Putamen (tissue), 1 donor: ENCODE data around the gene AUTS2.

Experiments
- DNase-seq: peaks from one replicate; pipeline ENCODE4 v3.0.0-alpha.2; 2016; ENCODE audit warnings: low spot score

AUTS2 gene

GRCh38 chr7:69893906-69894305 lies 295.6 kb downstream of the AUTS2 start:
- no peak for DNase-seq

- DNase-seq: no peak
These were observed 297.2 kb downstream of the AUTS2 start for GRCh38 chr7:69895446-69895845.

GRCh38 chr7:69896121-69896520 lies 297.8 kb downstream of the AUTS2 start:
- no peak for DNase-seq

- no peak for DNase-seq
These were observed 299.9 kb downstream of the AUTS2 start for GRCh38 chr7:69898189-69898588.

- no peak for DNase-seq
These were observed 305.1 kb downstream of the AUTS2 start for GRCh38 chr7:69903410-69903809.

- peak; percentile 28 for DNase-seq
These were observed 308.2 kb downstream of the AUTS2 start for GRCh38 chr7:69906283-69906995.

GRCh38 chr7:69907720-69908119 lies 309.4 kb downstream of the AUTS2 start:
- DNase-seq: no peak

- no peak for DNase-seq
These were observed 310.2 kb downstream of the AUTS2 start for GRCh38 chr7:69908454-69908853.

GRCh38 chr7:69910150-69910549 lies 311.9 kb downstream of the AUTS2 start:
- no peak for DNase-seq

- no peak for DNase-seq
These were observed 313.1 kb downstream of the AUTS2 start for GRCh38 chr7:69911337-69911736.

GRCh38 chr7:69912141-69912540 lies 313.9 kb downstream of the AUTS2 start:
- no peak for DNase-seq

- no peak for DNase-seq
These were observed 314.6 kb downstream of the AUTS2 start for GRCh38 chr7:69912846-69913245.

GRCh38 chr7:69919426-69920111 lies 321.3 kb downstream of the AUTS2 start:
- no peak for DNase-seq

GRCh38 chr7:69920797-69921196 lies 322.5 kb downstream of the AUTS2 start:
- DNase-seq: no peak

- DNase-seq: no peak
These were observed 323.9 kb downstream of the AUTS2 start for GRCh38 chr7:69922026-69922803.

GRCh38 chr7:69927461-69927860 lies 329.2 kb downstream of the AUTS2 start:
- DNase-seq: no peak

GRCh38 chr7:69928621-69929020 lies 330.3 kb downstream of the AUTS2 start:
- DNase-seq: no peak

- DNase-seq: no peak
These were observed 331.3 kb downstream of the AUTS2 start for GRCh38 chr7:69929622-69930021.

- DNase-seq: peak; percentile 49
These were observed 333.9 kb downstream of the AUTS2 start for GRCh38 chr7:69932034-69932628.

GRCh38 chr7:69934144-69934903 lies 336.0 kb downstream of the AUTS2 start:
- DNase-seq: peak; percentile 92

GRCh38 chr7:69935107-69935506 lies 336.8 kb downstream of the AUTS2 start:
- no peak for DNase-seq

GRCh38 chr7:69937097-69937496 lies 338.8 kb downstream of the AUTS2 start:
- no peak for DNase-seq
